HepG2 (cell line): Measurements from ENCODE around the gene KCTD21.

Experiments used
- CEBPB ChIP-seq: IDR thresholded peaks from 2 replicates; pipeline ENCODE4 v1.6.1; 2011; ENCODE audit warnings: low read depth, low read length, improper control_type of control experiment, borderline replicate concordance
- CREB1 ChIP-seq, 2 experiments: fragments of 450-650 bp in 1 of 2; IDR thresholded peaks; 2 replicates each; pipeline ENCODE4 v1.6.1; 2016 to 2017; ENCODE audit warnings: control low read depth in 1 of 2, mild to moderate bottlenecking in 1 of 2, missing compliant biosample characterization in 1 of 2, missing genetic modification characterization in 1 of 2
- EP300 ChIP-seq, 3 experiments: sonication (generic) in 1 of 3; formaldehyde crosslinking in 1 of 3; IDR thresholded peaks; 2 replicates each; pipeline versions ENCODE4 v1.5.1 to v1.6.1; 2011 to 2020; ENCODE audit warnings: low read depth in 2 of 3, low read length in 2 of 3, borderline replicate concordance in 1 of 3, improper control_type of control experiment in 1 of 3, mild to moderate bottlenecking in 1 of 3, missing genetic modification reagents in 1 of 3, moderate library complexity in 1 of 3
- ISX ChIP-seq: sonication (generic); formaldehyde crosslinking; conservative IDR thresholded peaks from 2 replicates; pipeline ENCODE4 v1.5.0; 2020; ENCODE audit warnings: missing genetic modification reagents
- POLR2AphosphoS5 ChIP-seq: IDR thresholded peaks from 2 replicates; pipeline ENCODE4 v1.6.1; 2012; ENCODE audit warnings: low read depth, low read length
- SAFB2 ChIP-seq: sonication (generic); formaldehyde crosslinking; IDR thresholded peaks from 2 replicates; pipeline ENCODE4 v1.5.1; 2020; ENCODE audit warnings: missing genetic modification reagents, low read depth, mild to moderate bottlenecking, borderline replicate concordance
- ZNF367 ChIP-seq: sonication (generic); formaldehyde crosslinking; IDR thresholded peaks from 2 replicates; pipeline ENCODE4 v1.4.0; 2020; ENCODE audit warnings: missing genetic modification reagents, borderline replicate concordance
- TF ChIP-seq, protein P1 (sequence below): sonication (generic); formaldehyde crosslinking; IDR thresholded peaks from 2 replicates; pipeline ENCODE4 v1.5.0; 2020; ENCODE audit warnings: mild to moderate bottlenecking, missing genetic modification reagents, moderate library complexity

DNA sequence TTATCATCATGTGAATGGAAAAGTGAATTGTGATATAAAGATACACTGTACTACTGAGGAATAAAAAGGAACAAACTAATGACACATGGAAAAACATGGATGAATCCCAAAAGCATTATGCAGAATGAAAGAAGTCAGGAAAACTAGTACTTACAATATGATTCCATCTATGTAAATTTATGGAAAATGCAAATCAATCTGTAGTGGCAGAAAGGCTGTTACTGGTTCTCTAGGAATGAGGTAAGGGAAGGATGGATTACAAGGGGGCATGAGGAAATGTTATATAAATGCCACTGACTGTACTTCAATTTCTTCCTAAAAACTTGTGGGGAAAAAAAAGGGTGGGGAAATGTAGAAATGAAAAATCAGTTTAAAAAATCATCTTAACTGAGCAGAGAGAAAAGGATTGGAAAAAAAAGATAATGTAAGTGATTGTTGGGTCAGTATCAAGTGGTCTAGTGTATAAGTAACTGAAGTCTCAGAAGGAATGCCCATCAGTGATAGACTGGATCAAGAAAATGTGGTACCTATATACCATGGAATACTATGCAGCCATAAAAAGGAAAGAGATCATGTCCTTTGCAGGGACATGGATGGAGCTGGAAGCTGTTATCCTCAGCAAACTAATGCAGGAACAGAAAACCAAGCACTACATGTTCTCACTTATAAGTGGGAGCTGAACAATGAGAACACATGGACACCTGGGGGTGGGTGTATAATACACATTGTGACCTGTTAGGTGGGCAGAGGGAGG, 49.0 kb upstream of the KCTD21 start:
- TF ChIP-seq, protein P1, sequence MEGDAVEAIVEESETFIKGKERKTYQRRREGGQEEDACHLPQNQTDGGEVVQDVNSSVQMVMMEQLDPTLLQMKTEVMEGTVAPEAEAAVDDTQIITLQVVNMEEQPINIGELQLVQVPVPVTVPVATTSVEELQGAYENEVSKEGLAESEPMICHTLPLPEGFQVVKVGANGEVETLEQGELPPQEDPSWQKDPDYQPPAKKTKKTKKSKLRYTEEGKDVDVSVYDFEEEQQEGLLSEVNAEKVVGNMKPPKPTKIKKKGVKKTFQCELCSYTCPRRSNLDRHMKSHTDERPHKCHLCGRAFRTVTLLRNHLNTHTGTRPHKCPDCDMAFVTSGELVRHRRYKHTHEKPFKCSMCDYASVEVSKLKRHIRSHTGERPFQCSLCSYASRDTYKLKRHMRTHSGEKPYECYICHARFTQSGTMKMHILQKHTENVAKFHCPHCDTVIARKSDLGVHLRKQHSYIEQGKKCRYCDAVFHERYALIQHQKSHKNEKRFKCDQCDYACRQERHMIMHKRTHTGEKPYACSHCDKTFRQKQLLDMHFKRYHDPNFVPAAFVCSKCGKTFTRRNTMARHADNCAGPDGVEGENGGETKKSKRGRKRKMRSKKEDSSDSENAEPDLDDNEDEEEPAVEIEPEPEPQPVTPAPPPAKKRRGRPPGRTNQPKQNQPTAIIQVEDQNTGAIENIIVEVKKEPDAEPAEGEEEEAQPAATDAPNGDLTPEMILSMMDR (CRISPR knock-in tag) = no peak
- no peak for TF ChIP-seq POLR2AphosphoS5
- no peak for TF ChIP-seq SAFB2 (CRISPR knock-in tag)
- TF ChIP-seq CREB1 (IDR thresholded peaks at IDR 0.05) = no peak
- TF ChIP-seq CREB1 (CRISPR knock-in tag; IDR thresholded peaks at IDR 0.05) = no peak
- no peak for TF ChIP-seq ISX (CRISPR knock-in tag)
- TF ChIP-seq ZNF367 (CRISPR knock-in tag) = no peak
- no peak for TF ChIP-seq CEBPB
- TF ChIP-seq EP300 (IDR thresholded peaks at IDR 0.05; ENCODE audit: low read depth in 2 of 2, low read length in 2 of 2) = no peak
- TF ChIP-seq EP300 (CRISPR knock-in tag; IDR thresholded peaks at IDR 0.05; ENCODE audit: borderline replicate concordance) = no peak
